K562 (cell line): ENCODE results near the gene PRKCE. TPM values are rescaled to one million over a fixed set of nuclear protein-coding genes. Genes with fewer than 3 reads are reported as not detected.

Source experiments
- CAMTA2 ChIP-seq: fragments of 250-450 bp; sonication (Bioruptor Pico); conservative IDR thresholded peaks from 2 replicates; pipeline ENCODE4 v1.5.1; 2022
- E4F1 ChIP-seq: fragments of 250-450 bp; sonication (Bioruptor Pico); IDR thresholded peaks from 2 replicates; pipeline ENCODE4 v1.5.0; 2021; ENCODE audit warnings: mild to moderate bottlenecking, borderline replicate concordance
- HLTF ChIP-seq: fragments of 450-650 bp; IDR thresholded peaks from 2 replicates; pipeline ENCODE4 v1.6.1; 2016
- HOXB6 ChIP-seq: fragments of 250-450 bp; sonication (Bioruptor Pico); IDR thresholded peaks from 2 replicates; pipeline ENCODE4 v1.5.1; 2022; ENCODE audit warnings: mild to moderate bottlenecking, borderline replicate concordance
- L3MBTL2 ChIP-seq: fragments of 450-650 bp; IDR thresholded peaks from 2 replicates; pipeline ENCODE4 v1.6.1; 2016; ENCODE audit warnings: mild to moderate bottlenecking, moderate library complexity
- POLR3G ChIP-seq: IDR thresholded peaks from 2 replicates; pipeline ENCODE4 v1.6.1; 2011; ENCODE audit not compliant: insufficient read length, insufficient replicate concordance; ENCODE audit errors: extremely low read depth
- RAD21 ChIP-seq, 2 experiments: fragments of 250-450 bp in 1 of 2; fragments of 450-650 bp in 1 of 2; sonication (Bioruptor Pico) in 1 of 2; formaldehyde crosslinking in 1 of 2; IDR thresholded peaks in 1 of 2; conservative IDR thresholded peaks in 1 of 2; 2 replicates each; pipeline versions ENCODE4 v1.4.0 to v1.8.0; 2020 to 2022; ENCODE audit warnings: mild to moderate bottlenecking in 2 of 2, moderate library complexity in 1 of 2
- THAP12 ChIP-seq: fragments of 250-450 bp; sonication (Bioruptor Pico); IDR thresholded peaks from 2 replicates; pipeline ENCODE4 v1.9.0; 2021; ENCODE audit warnings: mild to moderate bottlenecking, inconsistent platforms
- ZC3H8 ChIP-seq: fragments of 450-650 bp; IDR thresholded peaks from 2 replicates; pipeline ENCODE4 v1.6.1; 2017
- ZFX ChIP-seq: sonication (generic); formaldehyde crosslinking; IDR thresholded peaks from 2 replicates; pipeline ENCODE4 v1.8.0; 2022; ENCODE audit warnings: mild to moderate bottlenecking, missing genetic modification reagents, moderate library complexity
- ZNF318 ChIP-seq, 2 experiments: fragments of 450-650 bp; IDR thresholded peaks; 2 replicates each; pipeline ENCODE4 v1.6.1; 2016; ENCODE audit warnings: mild to moderate bottlenecking in 2 of 2, borderline replicate concordance in 1 of 2, low read depth in 1 of 2, moderate library complexity in 1 of 2
- ZNF584 ChIP-seq: fragments of 200-800 bp; sonication (Bioruptor generic); IDR thresholded peaks from 2 replicates; pipeline ENCODE4 v1.6.1; 2016; ENCODE audit warnings: low read depth, mild to moderate bottlenecking, missing genetic modification characterization, missing compliant biosample characterization
- polyA plus RNA-seq, 8 experiments: library from polyadenylated mRNA; depleted of rRNA in 4 of 8; stranded (reverse) in 5 of 8; unstranded in 3 of 8; fragments of >200 nt; fragmentation: Nextera tagmentation in 2 of 8; fragmentation: Illumina TruSeq in 1 of 8; extraction: Ambion mirVana in 2 of 8; extraction: Trizol in 1 of 8; gene quantifications; 2 replicates each; pipeline versions ENCODE4 v1.2.1 to v1.2.3, GENCODE V29; 2011 to 2014; ENCODE audit warnings: inconsistent platforms in 1 of 8, missing spikeins in 1 of 8
- total RNA-seq, 7 experiments: library from RNA; depleted of rRNA in 6 of 7; stranded (reverse); fragments of >200 nt in 6 of 7; fragmentation: Illumina TruSeq in 2 of 7; extraction: Trizol in 2 of 7; gene quantifications; 2 replicates each; pipeline versions ENCODE4 v1.2.1 to v1.2.3, GENCODE V29; 2011 to 2021; ENCODE audit warnings: low replicate concordance in 1 of 7

Gene PRKCE
- total and polyA plus RNA-seq, 9 of the 15 experiments (the other 6 are each of a cell fraction or from before 2014, with no cell fraction given) = 0.06 to 1.0 (median 0.22) TPM; not detected in 1

- no peak for TF ChIP-seq ZNF318 (IDR thresholded peaks at IDR 0.05; ENCODE audit: borderline replicate concordance in 1 of 2, low read depth in 1 of 2)
- peak; percentile 36; the same call in 1 of the 2 replicates for TF ChIP-seq L3MBTL2
- no peak for TF ChIP-seq HLTF
- no peak for TF ChIP-seq ZNF584
- TF ChIP-seq POLR3G = no peak
- TF ChIP-seq CAMTA2 (CRISPR knock-in tag) = no peak
- no peak for TF ChIP-seq ZC3H8
- no peak for TF ChIP-seq E4F1
- no peak for TF ChIP-seq RAD21 (CRISPR knock-in tag; conservative IDR thresholded peaks at IDR 0.05 in 1 of 2, IDR thresholded peaks at IDR 0.05 in 1 of 2)
- TF ChIP-seq HOXB6 (CRISPR knock-in tag) = no peak
- TF ChIP-seq THAP12 (CRISPR knock-in tag) = no peak
- TF ChIP-seq ZFX (CRISPR knock-in tag) = peak; percentile 15; the same call in 1 of the 2 replicates
These were observed 1.3 kb upstream of the PRKCE start (continued) for GRCh38 chr2:45649858-45650811.
